GOT3 (cell line): ENCODE measurements around the gene GALNT13.

ENCODE experiments used
- DNase-seq: peaks from one replicate; lab custom pipeline; 2025; ENCODE audit warnings: mixed read lengths; lab: John Stamatoyannopoulos, UW

Gene GALNT13

DNA sequence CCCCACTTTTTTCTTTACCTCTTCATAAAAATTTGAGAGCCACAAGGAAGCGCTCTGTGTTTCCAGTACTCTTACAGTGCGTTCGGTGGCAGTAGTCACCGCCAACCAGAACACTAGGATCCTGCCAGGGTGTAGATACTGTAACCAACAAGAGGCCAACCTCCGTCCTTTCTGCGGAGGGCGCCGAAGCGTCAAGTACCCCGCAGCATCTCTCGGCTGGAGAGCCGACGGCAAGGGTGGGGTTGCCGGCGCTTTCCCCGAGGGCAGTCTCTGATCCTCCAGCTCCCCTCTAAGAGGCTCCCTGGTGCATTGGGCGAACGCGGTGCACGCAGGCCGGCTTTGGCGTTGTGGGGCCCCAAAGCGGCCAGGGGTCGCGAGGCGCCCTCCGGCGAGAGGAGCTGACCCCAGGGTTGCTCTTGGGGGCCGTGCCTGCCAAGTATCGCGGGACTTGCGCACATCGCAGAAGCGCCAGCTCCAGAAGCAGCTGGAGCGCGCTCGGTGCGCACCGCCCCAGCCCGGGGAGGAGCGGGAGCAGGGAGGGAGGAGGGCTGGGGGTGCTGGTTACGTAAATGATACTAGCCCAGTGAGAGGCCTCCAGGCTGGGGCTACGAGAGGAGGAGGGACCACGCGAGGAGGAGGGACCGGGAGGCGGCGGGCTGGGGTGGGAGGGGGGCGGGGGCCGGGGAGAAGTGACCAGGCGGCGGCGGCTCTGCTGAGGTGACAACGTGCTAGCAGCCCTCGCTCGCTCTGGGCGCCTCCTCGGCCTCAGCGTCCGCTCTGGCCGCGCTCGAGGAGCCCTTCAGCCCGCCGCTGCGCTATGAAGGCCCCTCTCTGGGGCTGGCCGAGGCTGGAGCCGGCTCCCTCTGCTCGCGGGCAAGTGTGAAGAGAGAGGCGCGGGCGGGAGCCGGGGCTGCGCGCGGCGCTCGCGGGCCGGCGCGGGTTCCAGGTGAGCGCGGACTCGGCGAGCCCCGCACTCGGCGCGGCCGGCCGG lies at the start of gene GALNT13:
GALNT13 (plus strand) TSS at position 692 of the 991 bp plus-strand sequence.
- no peak for DNase-seq

DNA sequence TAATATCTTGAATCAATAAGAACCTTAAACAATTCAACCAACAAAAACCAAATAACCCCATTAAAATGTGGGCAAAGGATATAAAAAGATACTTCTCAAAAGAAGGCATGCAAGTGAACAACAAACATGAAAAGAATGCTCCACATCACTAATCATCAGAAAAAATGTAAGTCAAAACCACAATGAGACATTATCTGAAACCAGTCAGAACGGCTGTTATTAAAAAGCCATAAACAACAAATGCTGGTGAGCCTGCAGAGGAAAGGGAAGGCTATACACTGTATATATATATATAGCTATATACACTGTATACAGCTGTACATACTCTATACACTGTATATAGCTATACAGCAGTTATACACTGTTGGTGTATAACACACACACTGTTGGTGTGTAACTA lies 47.8 kb upstream of the GALNT13 start:
- DNase-seq, result no peak

DNA sequence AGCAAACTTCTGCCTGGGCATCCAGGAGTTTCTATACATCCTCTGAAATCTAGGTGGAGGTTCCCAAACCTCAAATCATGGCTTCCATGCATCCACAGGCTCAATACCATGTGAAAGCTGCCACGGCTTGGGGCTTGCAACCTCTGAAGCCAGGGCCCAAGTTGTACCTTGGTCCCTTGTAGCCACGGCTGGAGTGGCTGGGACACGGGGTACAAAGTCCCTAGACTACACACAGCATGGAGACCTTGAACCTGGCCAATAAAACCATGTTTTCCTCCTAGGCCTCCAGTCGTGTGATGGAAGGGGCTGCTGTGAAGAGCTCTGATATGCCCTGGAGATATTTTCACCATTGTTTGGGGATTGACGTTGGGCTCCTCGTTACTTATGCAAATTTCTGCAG lies 43.4 kb upstream of the GALNT13 start:
- DNase-seq, result no peak

DNA sequence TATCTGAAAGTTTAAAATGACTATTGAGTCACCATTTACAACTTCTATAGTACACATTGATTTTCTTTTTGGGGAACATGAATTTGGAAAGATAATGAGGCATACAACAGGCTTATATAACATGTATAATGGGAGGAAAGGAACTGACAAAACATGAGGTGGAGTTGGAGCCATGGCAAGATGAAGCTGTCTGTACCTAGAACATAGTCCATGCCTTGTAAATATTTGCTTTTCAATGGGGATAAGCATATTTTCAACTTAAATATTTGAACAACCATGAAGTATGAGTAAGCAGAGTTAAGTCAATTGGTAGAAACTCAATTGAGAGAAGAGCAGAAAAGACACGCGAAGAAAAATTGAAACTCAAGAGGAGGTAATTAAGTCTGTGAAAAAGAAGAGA lies 37.1 kb upstream of the GALNT13 start:
- no peak for DNase-seq

DNA sequence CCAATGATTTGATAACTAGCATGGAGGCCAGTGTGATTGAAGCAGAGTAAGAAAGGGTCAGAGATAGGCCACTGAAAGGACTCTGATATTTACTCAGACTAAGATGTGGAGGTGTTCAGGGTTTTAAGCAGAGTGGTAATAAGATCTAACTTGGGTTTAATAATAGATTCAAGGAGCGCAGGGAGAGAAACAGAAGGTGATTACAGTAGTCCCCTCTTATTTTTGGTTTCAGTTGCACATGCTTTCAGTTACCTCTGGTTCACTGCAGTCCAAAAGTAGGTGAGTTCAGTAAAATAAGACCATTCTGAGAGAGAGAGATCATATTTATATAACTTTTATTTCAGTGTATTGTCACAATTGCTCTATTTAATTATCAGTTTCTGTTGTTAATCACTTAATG lies 13.5 kb upstream of the GALNT13 start:
- no peak for DNase-seq

DNA sequence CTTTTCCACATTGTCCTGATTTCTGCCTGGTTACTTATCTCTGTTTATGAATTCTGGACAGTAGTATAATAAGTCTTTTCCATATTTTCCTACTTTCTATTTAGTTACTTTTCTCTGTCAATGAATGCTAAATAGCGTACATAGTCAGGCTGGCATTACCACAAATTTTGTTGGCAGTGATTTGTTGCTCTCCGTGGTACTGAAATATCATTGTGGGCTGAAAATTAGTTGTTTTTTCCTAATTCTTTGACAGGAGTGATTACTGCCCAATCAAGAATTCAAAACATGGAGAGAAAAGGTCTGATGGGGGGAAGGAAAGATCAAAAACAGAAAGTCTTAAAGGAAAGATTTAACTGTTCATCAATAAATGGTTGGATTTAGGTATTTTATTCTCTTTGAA lies 7.7 kb upstream of the GALNT13 start:
- no peak for DNase-seq

DNA sequence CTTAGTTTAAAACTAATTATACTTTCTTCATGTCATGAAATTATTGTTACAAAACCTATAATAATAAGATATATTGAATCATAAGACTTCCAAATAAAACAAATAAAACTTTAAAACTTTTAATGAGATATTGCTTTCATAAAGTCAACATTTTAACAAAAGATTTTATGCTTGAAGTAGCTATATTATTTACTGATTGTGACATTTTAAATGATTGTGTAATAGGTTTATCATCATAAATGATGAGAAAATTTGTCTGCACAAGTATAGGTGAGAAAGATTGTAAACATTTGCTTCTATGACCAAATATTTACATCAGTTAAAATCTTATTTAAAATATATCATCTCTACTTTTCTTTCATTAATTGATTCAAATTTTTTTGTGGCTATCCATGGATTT lies 5.1 kb upstream of the GALNT13 start:
- no peak for DNase-seq

DNA sequence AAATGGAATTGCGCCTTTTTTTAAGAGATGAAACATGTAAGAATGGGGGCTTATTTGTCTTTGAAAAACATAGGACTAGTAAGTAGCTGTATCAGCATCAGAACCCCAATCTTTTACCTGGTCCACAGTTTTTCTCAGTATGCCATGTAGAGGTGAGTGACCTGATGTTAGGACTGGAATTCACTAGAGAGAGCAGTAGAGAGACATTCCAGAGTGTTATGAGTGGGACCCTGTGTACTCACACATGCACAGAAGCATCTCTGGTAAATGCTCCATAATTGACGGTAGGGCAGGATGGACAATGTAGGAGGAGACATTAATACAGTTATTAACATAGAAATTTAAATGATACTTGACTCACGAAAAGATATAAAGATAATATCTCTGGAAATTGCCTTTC lies 1.4 kb upstream of the GALNT13 start:
- no peak for DNase-seq

DNA sequence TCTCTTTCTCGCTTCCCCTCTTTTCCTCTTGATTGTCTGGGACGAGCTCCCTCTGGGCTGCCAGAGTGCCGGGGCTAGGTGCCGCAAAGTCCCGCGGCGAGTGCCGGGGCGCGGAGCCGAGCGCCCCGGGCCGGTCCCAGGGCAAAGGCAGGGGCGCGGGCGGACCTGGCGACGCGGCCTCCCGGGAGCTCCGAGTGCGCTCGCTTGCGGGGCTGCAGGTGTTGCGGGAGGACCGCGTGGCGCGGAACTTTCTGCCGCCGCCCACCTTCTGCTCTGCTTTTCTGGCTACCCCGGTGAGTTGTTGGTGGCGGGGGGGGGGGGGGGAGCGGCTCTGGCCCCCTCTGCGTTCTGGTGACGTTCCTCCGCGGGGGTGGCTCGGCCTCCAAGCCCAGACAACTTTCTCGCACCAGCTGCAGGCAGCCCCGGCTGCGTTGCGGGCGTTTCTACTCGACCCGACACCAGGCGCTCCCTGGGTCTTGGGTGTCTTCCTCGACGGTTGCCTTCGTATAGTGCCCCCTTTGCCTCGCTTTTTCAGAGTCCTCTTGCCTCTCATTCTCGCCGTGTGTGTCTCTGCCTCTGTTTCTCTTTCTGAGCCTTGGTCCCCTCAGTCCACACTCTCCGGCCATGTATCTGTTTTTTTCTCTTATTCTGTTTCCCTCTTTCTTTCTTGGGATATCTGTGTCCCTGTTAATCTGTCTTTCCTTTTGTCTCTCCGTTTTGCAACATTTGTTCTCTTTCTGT lies 759 bp downstream of the GALNT13 start:
- DNase-seq, result no peak

DNA sequence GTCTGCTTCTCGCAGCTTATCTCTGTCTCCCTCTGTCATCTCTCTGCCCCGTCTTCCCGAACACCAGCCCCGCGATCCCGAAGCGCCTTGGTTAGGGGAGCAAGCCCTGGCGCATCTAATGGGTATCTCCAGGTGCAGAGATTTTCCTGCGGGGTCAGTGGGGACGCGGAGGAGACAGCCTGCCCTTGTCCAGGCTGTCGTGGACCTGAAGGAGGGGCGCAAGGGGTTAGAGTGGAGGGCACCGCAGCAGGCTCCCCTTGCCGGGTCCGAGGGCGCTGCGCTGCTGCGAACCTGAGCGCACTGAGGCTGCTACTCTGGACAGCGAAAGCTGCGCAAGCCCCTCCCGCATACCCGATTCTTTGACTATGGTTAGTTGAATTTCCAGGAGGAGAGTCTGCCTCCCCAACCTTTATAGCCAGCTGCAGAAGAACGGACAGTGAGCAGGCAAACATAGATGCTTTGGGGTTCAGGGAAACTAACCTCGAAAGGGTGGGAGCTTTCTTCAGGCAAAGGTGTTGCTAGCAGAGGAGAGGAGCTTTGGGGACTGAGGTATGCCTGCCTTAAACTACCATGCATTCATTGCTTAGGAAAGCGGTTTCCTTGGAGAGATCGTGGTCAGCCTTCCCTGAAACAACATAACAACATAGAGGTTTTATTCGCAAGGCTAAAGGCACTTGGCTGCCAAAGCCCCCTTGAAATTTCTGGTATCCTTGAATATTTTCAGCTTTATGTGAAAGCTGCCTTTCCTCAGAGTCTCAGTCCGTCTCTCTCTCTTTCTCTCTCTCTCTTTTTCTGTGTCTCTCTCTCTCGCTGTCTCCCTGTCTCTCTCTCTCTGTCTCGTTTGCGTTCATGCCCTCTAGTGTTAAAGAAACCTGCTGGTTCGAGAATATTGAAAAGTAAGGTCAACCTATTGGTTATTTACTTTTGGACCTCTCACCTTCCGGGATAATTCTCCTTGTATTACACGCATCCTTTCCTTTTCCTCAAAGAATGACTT lies 1.6 kb downstream of the GALNT13 start:
- DNase-seq, result no peak

DNA sequence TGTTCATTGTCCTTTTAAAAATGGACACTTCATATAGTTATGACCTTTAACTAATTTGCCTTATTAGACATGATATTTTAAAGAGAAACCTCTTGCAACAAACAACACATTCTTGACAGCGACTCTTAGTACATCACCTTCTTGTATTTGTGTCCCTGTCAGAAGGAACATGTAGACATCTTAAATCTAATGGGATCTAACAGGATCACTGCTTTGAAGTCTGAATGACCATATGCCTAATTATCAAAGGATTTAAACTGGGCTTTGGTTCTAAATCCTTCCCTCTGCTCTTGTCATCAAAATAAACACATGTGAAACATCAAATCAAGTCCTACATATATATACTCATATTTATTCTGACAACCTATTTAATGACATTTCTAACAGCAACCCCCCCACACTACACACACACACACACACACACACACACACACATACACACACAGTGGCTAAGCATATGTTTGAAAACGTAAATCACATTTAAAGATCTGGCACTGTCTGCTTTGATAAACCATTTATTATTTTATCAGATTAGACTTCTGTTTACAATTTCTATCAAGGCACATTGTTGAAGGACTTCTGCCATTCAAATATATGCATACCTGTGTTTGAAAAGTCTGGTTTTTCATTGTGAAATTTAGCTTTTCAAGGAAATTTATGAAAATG lies 4.2 kb downstream of the GALNT13 start:
- no peak for DNase-seq

DNA sequence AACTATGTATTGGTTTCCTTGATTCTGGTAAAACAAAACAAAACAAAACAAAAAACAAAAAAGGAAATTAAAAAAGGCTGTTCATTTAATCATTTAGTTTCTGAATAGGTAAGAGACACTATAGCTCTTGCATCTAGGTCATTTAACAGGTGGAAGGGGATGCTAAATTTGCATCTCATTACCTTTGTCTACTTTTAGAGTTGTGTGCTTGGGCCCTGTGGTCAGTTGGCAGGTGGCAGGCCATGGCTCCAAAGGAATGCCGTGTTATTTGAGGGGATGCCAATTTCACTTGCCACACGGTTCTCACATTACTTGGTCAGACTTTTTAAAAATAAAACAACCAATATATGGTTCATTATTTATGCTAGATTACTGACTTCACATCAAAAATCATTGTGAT lies 9.2 kb downstream of the GALNT13 start:
- no peak for DNase-seq

DNA sequence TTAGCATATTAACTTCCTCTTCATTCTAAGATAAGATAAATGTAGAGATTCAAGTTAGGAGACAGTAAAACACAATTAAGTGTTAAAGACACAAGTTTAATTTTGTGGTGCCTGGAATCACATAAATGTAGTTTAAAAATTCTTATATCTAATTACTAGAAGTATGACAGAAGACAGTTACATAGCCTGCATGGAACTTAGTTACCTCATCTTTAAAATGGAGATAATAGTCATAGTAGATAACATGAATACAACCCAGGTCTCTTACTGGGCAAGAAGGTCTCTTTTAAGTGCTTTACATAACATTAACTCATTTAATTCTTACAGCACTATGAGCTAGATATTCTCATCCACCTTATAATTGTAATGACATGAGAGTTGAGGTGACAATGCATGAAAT lies 15.1 kb downstream of the GALNT13 start:
- no peak for DNase-seq

DNA sequence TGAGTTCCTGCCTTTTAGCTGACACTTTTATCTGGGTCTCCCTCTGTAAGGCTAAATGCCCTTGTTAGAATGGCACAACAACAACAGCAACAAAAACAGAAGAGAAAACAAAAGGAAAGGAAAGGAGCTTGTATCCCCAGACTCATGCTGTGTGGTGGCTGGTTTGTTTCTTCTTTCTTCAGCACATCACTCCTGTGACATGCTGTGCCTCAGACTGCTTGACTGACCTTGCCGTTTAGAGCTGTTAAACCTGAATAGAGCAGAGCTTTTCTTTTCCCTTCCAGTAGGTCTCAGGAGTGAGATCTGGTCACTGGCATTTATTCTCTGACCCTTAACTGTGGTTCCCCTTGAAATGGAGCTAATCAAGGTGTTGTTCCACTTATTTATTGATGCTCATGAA lies 18.9 kb downstream of the GALNT13 start:
- DNase-seq, result no peak

DNA sequence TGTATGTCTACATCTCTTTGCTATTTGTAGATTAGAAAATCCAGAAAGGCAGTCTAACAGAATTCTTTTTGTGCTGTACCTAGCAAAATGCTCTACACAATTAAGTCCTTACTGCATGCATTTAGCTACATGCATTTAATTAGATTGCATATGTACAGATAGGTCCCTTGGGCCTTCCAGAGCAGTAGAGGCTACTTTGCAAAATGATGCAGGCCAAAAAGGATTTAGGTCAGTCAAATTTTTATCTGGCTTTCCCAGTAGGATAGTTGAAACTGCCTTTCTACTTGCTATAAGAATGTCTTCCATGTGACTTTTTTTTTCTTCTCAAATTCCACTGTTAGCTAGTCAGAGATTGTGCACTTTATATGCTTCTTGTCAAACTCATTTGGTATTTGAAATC lies 19.3 kb downstream of the GALNT13 start:
- no peak for DNase-seq

DNA sequence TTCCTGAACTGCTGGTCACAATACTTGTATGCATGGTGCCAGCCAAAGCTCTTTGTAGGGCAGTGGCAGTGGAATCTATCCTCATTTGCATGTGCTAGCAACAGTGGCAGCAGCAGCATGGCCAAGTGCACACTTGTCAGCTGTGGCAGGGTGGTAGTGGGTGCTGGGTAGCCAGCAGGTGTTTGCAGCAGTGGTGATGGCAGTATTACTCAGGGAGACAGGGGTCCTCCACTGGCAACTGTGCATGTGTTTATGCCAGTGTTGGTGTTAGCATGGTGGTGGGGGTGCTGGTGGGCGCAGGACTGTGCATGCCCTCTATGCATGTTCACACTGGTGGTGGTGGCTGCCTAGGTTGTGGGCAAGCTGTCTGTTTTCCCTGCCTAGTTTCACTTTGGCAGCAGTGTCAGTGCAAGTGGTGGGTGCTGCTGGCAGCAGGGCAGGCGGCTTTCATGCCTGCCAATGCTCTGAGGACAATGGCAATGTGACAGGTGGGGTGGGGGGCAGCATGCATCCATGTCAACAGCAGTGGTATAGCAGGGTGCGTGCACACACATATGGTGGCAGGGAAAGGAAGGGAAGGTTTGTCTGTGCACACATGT lies 41.2 kb downstream of the GALNT13 start:
- no peak for DNase-seq

DNA sequence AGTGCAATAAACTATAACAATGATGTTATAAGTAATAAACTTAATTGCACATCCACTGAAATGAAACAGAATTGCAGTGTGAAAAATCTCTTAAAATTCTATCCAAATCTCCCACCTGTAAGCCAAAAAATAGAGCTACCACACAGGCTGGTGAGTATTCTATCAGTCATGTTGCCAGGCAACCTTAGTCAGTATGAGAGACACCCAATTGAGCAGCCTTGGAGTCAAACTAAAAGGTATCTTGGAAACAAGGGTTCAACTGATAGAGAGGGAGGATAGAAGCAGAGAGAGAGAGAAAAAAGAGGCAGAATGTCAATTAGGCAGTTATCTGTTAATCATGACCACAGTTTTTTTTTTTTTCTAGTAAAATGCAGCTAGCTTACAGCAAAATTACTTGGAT lies 45.8 kb downstream of the GALNT13 start:
- DNase-seq, result no peak

DNA sequence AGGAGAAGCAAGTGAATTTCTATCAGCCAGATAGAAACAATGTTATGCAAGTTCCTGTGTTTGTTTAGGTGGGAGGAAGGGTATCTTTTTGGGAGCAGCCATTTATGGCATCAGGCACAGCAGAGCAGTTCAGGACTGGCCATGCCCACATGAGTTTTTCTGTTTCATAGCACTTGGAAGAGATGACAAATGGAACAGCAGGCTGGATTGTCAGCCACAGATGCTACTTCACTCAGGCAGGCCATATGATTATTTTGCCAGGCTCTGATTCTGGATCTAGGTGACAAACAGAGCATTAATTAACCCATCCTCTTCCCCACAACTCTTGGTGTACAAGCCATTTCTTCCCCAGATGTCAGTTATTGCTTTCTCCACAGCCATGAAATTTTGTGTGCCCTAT lies 63.8 kb downstream of the GALNT13 start:
- no peak for DNase-seq

DNA sequence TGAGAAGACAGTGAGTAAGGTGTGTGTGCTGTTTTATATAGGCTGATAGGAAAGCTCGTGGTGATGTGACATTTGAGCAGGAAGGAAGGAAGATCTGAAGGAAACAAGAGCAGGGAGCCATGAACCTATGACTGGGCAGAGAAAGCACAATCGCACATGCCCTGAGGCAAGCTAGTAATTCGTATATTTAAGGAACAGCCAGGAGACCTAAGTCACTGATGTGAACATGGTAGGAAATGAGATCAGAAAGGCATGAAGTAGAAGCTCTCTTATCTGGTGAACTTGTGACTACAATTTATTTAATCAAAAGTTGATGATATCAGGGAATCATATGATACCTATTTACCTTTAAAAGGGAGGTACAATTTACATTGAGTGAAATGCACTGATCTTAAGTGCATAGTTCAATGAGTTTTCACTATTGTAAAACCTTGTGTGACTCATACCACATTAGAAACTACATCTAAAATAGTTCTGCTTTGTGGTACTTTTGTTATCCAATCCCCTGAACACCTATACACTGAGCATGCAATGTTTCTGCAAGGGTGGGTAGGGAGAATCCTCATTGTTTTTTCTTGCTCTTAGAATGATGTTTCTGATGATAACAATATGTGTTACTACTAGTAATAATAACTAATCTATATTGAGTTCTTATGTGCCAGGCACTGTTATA lies 67.5 kb downstream of the GALNT13 start:
- DNase-seq, result no peak

DNA sequence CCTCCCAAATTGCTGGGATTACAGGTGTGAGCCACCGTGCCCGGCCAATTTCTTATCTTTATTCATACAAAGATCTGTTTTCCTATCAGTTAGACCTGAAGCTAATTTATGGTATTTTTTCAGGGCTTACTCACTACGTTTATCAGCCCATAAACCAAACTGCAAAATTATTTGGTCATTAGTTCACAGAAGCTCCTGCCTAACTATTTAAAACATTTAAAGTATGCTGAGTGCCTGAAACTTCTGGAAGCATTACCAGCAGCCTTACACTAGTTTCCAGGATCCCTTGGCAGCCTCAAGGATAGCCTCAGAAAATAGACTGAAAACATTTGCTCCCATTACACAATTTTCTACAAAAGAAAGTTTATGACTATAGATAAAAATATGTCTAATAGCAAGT lies 68.8 kb downstream of the GALNT13 start:
- no peak for DNase-seq
